Breast epithelium (tissue), 3 donors: ENCODE measurements around the gene SCYGR1.

Source experiments
- CTCF ChIP-seq, 3 donors: fragments of 450-650 bp; IDR thresholded peaks; one replicate each; pipeline ENCODE4 v1.5.1; 2016 to 2017; ENCODE audit warnings: antibody characterized with exemption in 3 of 3, mild to moderate bottlenecking in 3 of 3, moderate library complexity in 3 of 3
- POLR2AphosphoS5 ChIP-seq, 3 donors: sonication (generic); formaldehyde crosslinking; IDR thresholded peaks; one replicate each; pipeline ENCODE4 v1.6.1; 2017; ENCODE audit warnings: antibody characterized with exemption in 3 of 3

GRCh38 chr2:227406177-227407031, 18.7 kb upstream of the SCYGR1 start:
- peak in 2 of 3 donors; percentile 62 to 68 for TF ChIP-seq CTCF (IDR thresholded peaks at IDR 0.05)
- TF ChIP-seq POLR2AphosphoS5 (IDR thresholded peaks at IDR 0.05) = peak in 2 of 3 donors; percentile 15 to 28
